ENCODE data around the gene CTSZ.

CTSZ gene

GRCh38 chr20:59039233-59039632 is 32.2 kb upstream of the CTSZ start:
- H3K4me1 Mint-ChIP-seq (ENCODE audit: low read depth), result peaks cover 73% of the 10 kb centered on the region
- H3K27me3 Mint-ChIP-seq, result no peaks in the 10 kb centered on the region
- H3K27ac Mint-ChIP-seq, result peak overlapping the region; percentile 78
- peaks cover 80% of the 10 kb centered on the region for H3K36me3 Mint-ChIP-seq (ENCODE audit: low read depth)
- H3K9me3 Mint-ChIP-seq, result no peaks in the 10 kb centered on the region
- no peak for DNase-seq
- H3K4me3 Mint-ChIP-seq, result peak overlapping the region; percentile 92

- peaks cover 92% of the 10 kb centered on the region for H3K36me3 Mint-ChIP-seq (ENCODE audit: low read depth)
- H3K27me3 Mint-ChIP-seq, result no peaks in the 10 kb centered on the region
- H3K9me3 Mint-ChIP-seq, result no peaks in the 10 kb centered on the region
- peaks cover 74% of the 10 kb centered on the region for H3K4me1 Mint-ChIP-seq (ENCODE audit: low read depth)
- peak overlapping the region; percentile 8 for H3K27ac Mint-ChIP-seq
- H3K4me3 Mint-ChIP-seq, result no peak overlapping the region
- no peak for DNase-seq
Measured at GRCh38 chr20:59037386-59037785, 30.3 kb upstream of the CTSZ start.

DNA sequence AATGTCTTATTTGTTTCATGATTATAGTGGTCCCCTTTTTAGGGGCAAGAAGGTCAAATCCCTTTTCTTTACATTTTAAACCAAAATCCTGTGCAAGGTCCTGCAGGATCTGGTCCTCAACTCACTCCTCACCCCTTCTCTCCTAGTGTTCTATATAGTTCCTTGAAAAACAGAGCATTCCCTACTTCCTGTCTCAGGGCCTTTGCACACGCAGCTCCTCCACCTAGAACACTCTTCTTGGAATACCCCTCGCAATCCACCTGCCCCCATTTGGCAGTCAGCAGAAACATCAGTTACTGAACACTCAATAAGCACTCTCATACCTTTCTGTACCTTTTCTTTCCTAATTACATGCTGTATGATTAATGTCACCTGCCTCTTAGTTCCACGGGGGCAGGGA is 28.3 kb upstream of the CTSZ start:
- no peak for DNase-seq
- Mint-ChIP-seq H3K9me3 (no peaks in the 10 kb centered on the region), H3K4me1 (ENCODE audit: low read depth) (peaks cover 73% of the 10 kb centered on the region), H3K27ac (peak overlapping the region; percentile 34), H3K36me3 (ENCODE audit: low read depth) (peaks cover 92% of the 10 kb centered on the region), H3K4me3 (no peak overlapping the region), H3K27me3 (no peaks in the 10 kb centered on the region)

DNA sequence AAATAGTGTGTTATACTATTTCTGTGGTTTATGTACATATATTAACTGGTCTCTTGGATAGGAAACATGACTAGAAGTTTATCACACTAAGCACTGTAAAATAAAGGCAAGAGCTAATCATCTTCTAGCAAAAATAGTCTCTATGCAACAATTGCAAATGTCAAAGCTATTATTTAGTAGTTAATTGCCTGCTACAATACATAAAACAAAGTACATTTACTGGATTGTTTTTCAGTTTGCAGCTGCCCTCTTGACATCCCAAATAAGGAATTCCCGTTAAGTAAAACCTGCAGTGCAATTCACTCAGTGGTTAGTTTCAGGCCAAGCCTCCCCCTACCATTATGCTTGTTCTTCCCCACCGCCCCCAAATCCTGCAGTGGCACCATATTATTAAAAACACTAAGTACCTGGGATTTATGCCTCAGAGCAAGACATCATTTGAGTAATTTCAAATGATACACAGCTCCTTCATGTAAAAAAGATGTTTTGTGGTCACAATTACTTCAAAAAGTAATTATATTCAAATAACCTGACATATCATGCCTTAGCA is 26.6 kb upstream of the CTSZ start:
- Mint-ChIP-seq H3K36me3 (ENCODE audit: low read depth) (peaks cover 92% of the 10 kb centered on the region), H3K4me3 (peak overlapping the region; percentile 3), H3K9me3 (no peaks in the 10 kb centered on the region), H3K4me1 (ENCODE audit: low read depth) (peaks cover 73% of the 10 kb centered on the region), H3K27ac (peak overlapping the region; percentile 82), H3K27me3 (no peaks in the 10 kb centered on the region)
- no peak for DNase-seq

- Mint-ChIP-seq H3K36me3 (ENCODE audit: low read depth) (peaks cover 92% of the 10 kb centered on the region), H3K27me3 (no peaks in the 10 kb centered on the region), H3K27ac (peak overlapping the region; percentile 94), H3K4me1 (ENCODE audit: low read depth) (peaks cover 75% of the 10 kb centered on the region), H3K9me3 (no peaks in the 10 kb centered on the region), H3K4me3 (peak overlapping the region; percentile 78)
- no peak for DNase-seq
Measured at GRCh38 chr20:59033093-59033492, 26.0 kb upstream of the CTSZ start.

- H3K36me3 Mint-ChIP-seq (ENCODE audit: low read depth), result peaks cover 92% of the 10 kb centered on the region
- DNase-seq, result no peak
- H3K27me3 Mint-ChIP-seq, result no peaks in the 10 kb centered on the region
Measured at GRCh38 chr20:59032713-59033059, 25.6 kb upstream of the CTSZ start.

DNA sequence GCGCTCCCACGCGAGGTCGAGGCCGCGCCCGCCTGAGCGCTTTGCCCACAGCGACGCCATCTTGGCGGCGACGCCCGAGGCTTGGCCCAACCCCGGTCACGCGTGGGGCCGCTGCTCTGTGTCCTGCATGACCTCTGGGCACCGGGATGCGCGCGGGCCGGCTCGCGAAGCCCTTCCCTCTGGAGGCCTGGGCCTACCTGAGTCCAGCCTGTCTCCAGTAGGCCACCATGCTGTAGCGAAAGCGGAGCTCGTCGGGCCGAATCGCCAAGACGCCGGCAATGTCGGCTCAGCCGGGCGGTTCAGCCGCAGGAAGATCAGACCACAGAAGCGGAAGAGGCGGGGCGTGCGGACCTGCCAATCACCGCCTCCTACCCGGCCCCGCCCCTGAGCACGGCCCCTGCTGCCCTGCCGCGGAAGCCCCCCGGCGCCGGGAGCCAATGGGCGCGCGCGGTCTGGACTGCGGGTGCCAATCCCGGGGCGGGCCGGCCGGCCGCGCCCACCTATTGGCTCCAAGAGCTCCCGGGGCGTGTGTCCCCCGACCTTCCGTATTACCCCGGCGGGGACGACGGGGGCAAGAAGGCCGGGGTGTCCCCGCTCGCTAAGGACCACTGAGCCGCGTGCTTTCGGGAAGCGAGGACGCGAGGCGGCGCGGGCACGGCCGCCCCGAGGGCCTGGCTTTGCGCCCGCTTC is 25.1 kb upstream of the CTSZ start, which contains the start of gene ATP5F1E:
ATP5F1E (minus strand) TSS at position 313 of the 690 bp plus-strand sequence; CDS start at position 229, 84 bp downstream.
- peak within 1 kb of the TSS; percentile 95 for H3K4me3 Mint-ChIP-seq
- peaks cover 92% of the 10 kb centered on the region for H3K36me3 Mint-ChIP-seq (ENCODE audit: low read depth)
- peak within 1 kb of the TSS; percentile 98 for H3K27ac Mint-ChIP-seq
- DNase-seq, result peak; percentile 98
- H3K27me3 Mint-ChIP-seq, result no peaks in the 10 kb centered on the region
- peaks cover 75% of the 10 kb centered on the region for H3K4me1 Mint-ChIP-seq (ENCODE audit: low read depth)
- H3K9me3 Mint-ChIP-seq, result no peaks in the 10 kb centered on the region

More at GRCh38 chr20:59032713-59033059, 25.6 kb upstream of the CTSZ start:
- Mint-ChIP-seq H3K4me3 (peak overlapping the region; percentile 78), H3K9me3 (no peaks in the 10 kb centered on the region), H3K27ac (peak overlapping the region; percentile 94), H3K4me1 (ENCODE audit: low read depth) (peaks cover 75% of the 10 kb centered on the region)

DNA sequence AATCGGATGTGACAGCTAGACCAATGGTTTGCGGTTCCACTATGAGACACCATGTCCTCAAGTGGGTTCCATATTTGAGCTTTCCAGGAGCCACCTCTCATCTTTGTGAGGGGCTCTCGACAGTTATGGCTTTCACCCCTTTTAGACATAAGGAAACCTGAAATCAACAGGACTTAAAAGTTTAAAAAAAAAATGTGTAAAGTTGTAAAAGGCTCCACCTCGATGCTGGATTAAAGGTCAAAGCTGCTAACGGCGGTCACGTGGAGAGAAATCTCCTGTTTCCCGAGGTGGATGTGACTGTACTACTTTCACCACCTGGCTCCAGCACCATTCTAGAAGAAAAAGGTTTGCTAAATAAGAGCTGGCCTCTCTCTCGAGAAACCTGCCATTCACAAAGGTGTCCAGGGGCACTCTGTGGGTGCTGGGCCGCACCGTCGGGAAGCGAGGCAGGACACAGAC is 24.5 kb upstream of the CTSZ start:
- Mint-ChIP-seq H3K27me3 (no peaks in the 10 kb centered on the region), H3K36me3 (ENCODE audit: low read depth) (peaks cover 92% of the 10 kb centered on the region)

GRCh38 chr20:59030911-59031563 is 24.0 kb upstream of the CTSZ start:
- peak overlapping the region; percentile 98 for H3K27ac Mint-ChIP-seq
- H3K9me3 Mint-ChIP-seq, result no peaks in the 10 kb centered on the region
- peaks cover 76% of the 10 kb centered on the region for H3K4me1 Mint-ChIP-seq (ENCODE audit: low read depth)
- H3K4me3 Mint-ChIP-seq, result peak overlapping the region; percentile 95
- H3K27me3 Mint-ChIP-seq, result no peaks in the 10 kb centered on the region
- no peak for DNase-seq
- H3K36me3 Mint-ChIP-seq (ENCODE audit: low read depth), result peaks cover 92% of the 10 kb centered on the region

More for the DNA sequence above, 24.5 kb upstream of the CTSZ start:
- no peak for DNase-seq
- peaks cover 75% of the 10 kb centered on the region for H3K4me1 Mint-ChIP-seq (ENCODE audit: low read depth)
- H3K27ac Mint-ChIP-seq, result peak overlapping the region; percentile 98
- no peaks in the 10 kb centered on the region for H3K9me3 Mint-ChIP-seq
- H3K4me3 Mint-ChIP-seq, result peak overlapping the region; percentile 95

GRCh38 chr20:59028812-59029211 is 21.8 kb upstream of the CTSZ start:
- no peak for DNase-seq
- Mint-ChIP-seq H3K27ac (peak overlapping the region; percentile 82), H3K36me3 (ENCODE audit: low read depth) (peaks cover 93% of the 10 kb centered on the region), H3K4me3 (peak overlapping the region; percentile 95), H3K9me3 (no peaks in the 10 kb centered on the region), H3K4me1 (ENCODE audit: low read depth) (peaks cover 70% of the 10 kb centered on the region), H3K27me3 (no peaks in the 10 kb centered on the region)

GRCh38 chr20:59027741-59028320 is 20.8 kb upstream of the CTSZ start:
- H3K36me3 Mint-ChIP-seq (ENCODE audit: low read depth), result peaks cover 97% of the 10 kb centered on the region
- no peaks in the 10 kb centered on the region for H3K9me3 Mint-ChIP-seq
- peak overlapping the region; percentile 95 for H3K4me3 Mint-ChIP-seq
- no peak for DNase-seq
- no peaks in the 10 kb centered on the region for H3K27me3 Mint-ChIP-seq
- peaks cover 63% of the 10 kb centered on the region for H3K4me1 Mint-ChIP-seq (ENCODE audit: low read depth)
- peak overlapping the region; percentile 24 for H3K27ac Mint-ChIP-seq

GRCh38 chr20:59026904-59027740 is 20.1 kb upstream of the CTSZ start:
- Mint-ChIP-seq H3K36me3 (ENCODE audit: low read depth) (peaks cover 100% of the 10 kb centered on the region), H3K27me3 (no peaks in the 10 kb centered on the region), H3K4me1 (ENCODE audit: low read depth) (peaks cover 66% of the 10 kb centered on the region), H3K9me3 (no peaks in the 10 kb centered on the region), H3K27ac (peak overlapping the region; percentile 24), H3K4me3 (peak overlapping the region; percentile 95)
- no peak for DNase-seq

DNA sequence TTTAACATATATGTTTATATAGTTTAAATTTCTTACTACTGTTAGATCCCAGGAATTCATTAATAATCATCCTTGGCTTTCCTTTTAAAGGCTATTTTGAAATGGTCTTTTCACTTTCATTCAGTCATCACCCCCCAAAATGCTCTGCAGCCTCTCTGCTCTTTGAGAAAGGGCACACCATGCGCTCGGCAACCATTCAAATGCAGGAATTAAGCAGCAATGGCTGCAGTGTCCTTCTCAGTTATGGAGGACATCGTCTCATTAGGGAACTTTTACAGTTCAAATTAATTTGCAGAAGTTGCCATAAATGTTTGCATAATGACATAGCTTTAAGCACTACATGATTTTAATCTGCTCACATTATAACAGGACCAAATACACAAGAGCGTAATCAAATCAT is 18.5 kb upstream of the CTSZ start:
- Mint-ChIP-seq H3K4me3 (no peak overlapping the region), H3K27ac (peak overlapping the region; percentile 24), H3K27me3 (no peaks in the 10 kb centered on the region), H3K9me3 (no peaks in the 10 kb centered on the region), H3K36me3 (ENCODE audit: low read depth) (peaks cover 95% of the 10 kb centered on the region), H3K4me1 (ENCODE audit: low read depth) (peaks cover 68% of the 10 kb centered on the region)
- no peak for DNase-seq

DNA sequence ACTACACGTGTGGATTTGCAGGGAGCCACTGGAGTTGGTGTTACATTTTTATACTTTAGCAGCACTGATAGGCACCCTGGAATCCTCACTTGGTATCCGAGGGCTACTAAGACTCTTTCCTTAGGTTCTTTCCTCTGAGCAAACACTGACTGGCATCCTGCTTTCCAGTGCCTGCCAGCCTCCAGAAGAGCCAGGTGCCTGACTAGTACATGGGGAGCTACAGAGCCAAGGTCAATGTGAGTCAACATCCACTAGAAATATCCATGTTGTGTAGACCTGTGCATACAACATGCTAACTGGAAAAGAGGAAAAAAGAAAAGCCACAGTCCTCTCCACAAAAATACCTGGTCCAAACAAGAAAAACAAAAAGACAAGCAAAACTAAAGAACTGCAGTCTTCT is 18.0 kb upstream of the CTSZ start:
- no peaks in the 10 kb centered on the region for H3K27me3 Mint-ChIP-seq
- DNase-seq, result no peak
- H3K4me1 Mint-ChIP-seq (ENCODE audit: low read depth), result peaks cover 63% of the 10 kb centered on the region
- H3K27ac Mint-ChIP-seq, result peak overlapping the region; percentile 47
- no peak overlapping the region for H3K4me3 Mint-ChIP-seq
- H3K9me3 Mint-ChIP-seq, result no peaks in the 10 kb centered on the region
- H3K36me3 Mint-ChIP-seq (ENCODE audit: low read depth), result peaks cover 90% of the 10 kb centered on the region

All from activated T-cell treated with anti-CD3 and anti-CD28 coated beads, Interleukin-2, amount 50 U/mL, for 24 hours (primary cell).